ENCODE data around the gene DNAJC1. TPM values are rescaled to one million over a fixed set of nuclear protein-coding genes. Genes with fewer than 3 reads are reported as not detected.

The DNAJC1 gene
- total and polyA plus RNA-seq, 2 of the 8 experiments (the other 6 are each of a cell fraction or from before 2014, with no cell fraction given) = 6.8 to 14.8 TPM

- H2BK15ac ChIP-seq (ENCODE audit: low read length) = no peak overlapping the region
- no peak overlapping the region for H3K18ac ChIP-seq (ENCODE audit: extremely low read depth, low read length)
- H2BK5ac ChIP-seq (ENCODE audit: low read depth, low read length) = no peak overlapping the region
- FAIRE-seq (no peak), DNase-seq (ENCODE audit: low read depth in 1 of 2, low spot score in 2 of 2) (no peak)
- H3K4me1 ChIP-seq (replicated peaks in 1 of 4; ENCODE audit: control insufficient read depth in 3 of 4, insufficient read depth in 4 of 4, low read length in 3 of 4) = peaks cover 3 to 10% (median 8%) of the 10 kb centered on the region in 4 experiments; a peak in 5 of 7 replicates
- 97% methylated on average over 3 of the region's 3 CpGs; no CpG with 5 or more reads in 1 of the 2 experiments for WGBS, 2 experiments (ENCODE audit: extremely low coverage in 1 of 2, insufficient coverage in 1 of 2, insufficient read length in 1 of 2, insufficient replicate concordance in 2 of 2, low coverage in 1 of 2, low lambda C conversion rate in 2 of 2, missing lambda C conversion rate in 1 of 2)
- no peak overlapping the region for H4K91ac ChIP-seq (replicated peaks; ENCODE audit: insufficient read length, low read length)
- no peak overlapping the region for H4K5ac ChIP-seq (ENCODE audit: insufficient read length, low read depth, low read length)
- 0 out of 4 replicates have a peak, but pooled peaks cover 0 to 6% of the 10 kb centered on the region in 2 experiments for H3K79me2 ChIP-seq (ENCODE audit: control insufficient read depth in 1 of 2, insufficient read depth in 2 of 2, low read length in 2 of 2)
- ChIA-PET POLR2A (ENCODE audit: partially characterized antibody) (no interaction called here), CTCF (ENCODE audit: partially characterized antibody) (no interaction called here)
- no peak overlapping the region for H2BK120ac ChIP-seq (replicated peaks; ENCODE audit: low read depth, low read length)
- H3K23ac ChIP-seq (ENCODE audit: insufficient read length) = no peak overlapping the region
- H3K23me2 ChIP-seq (ENCODE audit: low read depth, low read length) = no peaks in the 10 kb centered on the region
- H3K79me1 ChIP-seq (ENCODE audit: low read depth, low read length) = 0 out of 2 replicates have a peak, but pooled peaks cover under 1% of the 10 kb centered on the region
- H3K4ac ChIP-seq (replicated peaks; ENCODE audit: insufficient read length, low read depth, low read length) = no peak overlapping the region
- H3K4me3 ChIP-seq (ENCODE audit: extremely low read depth in 1 of 4, insufficient read depth in 2 of 4, low read depth in 3 of 4, low read length in 4 of 4) = no peak overlapping the region
- no peak overlapping the region for H2BK12ac ChIP-seq (ENCODE audit: low read depth, low read length)
- no peak overlapping the region for H3K14ac ChIP-seq (ENCODE audit: insufficient read length)
- H3K56ac ChIP-seq (replicated peaks; ENCODE audit: insufficient read length, low read depth, low read length) = no peak overlapping the region
- no peak overlapping the region for H2BK20ac ChIP-seq (ENCODE audit: low read length)
- no peaks in the 10 kb centered on the region for H3K27me3 ChIP-seq (replicated peaks in 1 of 4; ENCODE audit: control insufficient read depth in 3 of 4, extremely low read depth in 1 of 4, insufficient read depth in 3 of 4, low read length in 3 of 4)
- H4K20me1 ChIP-seq (replicated peaks in 1 of 2; ENCODE audit: control insufficient read depth in 1 of 2, insufficient read depth in 2 of 2, low read length in 2 of 2) = no peaks in the 10 kb centered on the region
- H3K4me2 ChIP-seq (ENCODE audit: insufficient read depth in 1 of 2, low read depth in 2 of 2, low read length in 2 of 2) = no peak overlapping the region
- peaks cover 0 to 32% (median 2%) of the 10 kb centered on the region in 4 experiments; a peak in 2 of 8 replicates for H3K36me3 ChIP-seq (ENCODE audit: control insufficient read depth in 2 of 4, insufficient read depth in 4 of 4, low read length in 3 of 4)
- H4K8ac ChIP-seq (ENCODE audit: extremely low read depth, insufficient read depth, low read length) = no peak overlapping the region
- no peak overlapping the region for H2AFZ ChIP-seq (ENCODE audit: low read length)
- H3K27ac ChIP-seq (ENCODE audit: low read depth, low read length) = no peak overlapping the region
- no peak overlapping the region for H3K9ac ChIP-seq (replicated peaks in 1 of 4; ENCODE audit: extremely low read depth in 1 of 4, low read depth in 3 of 4, low read length in 3 of 4)
- no peaks in the 10 kb centered on the region for H3K9me3 ChIP-seq (ENCODE audit: insufficient read depth in 2 of 2, low read depth in 1 of 2, low read length in 1 of 2)
- H2AK5ac ChIP-seq (ENCODE audit: low read depth, low read length) = no peak overlapping the region
- TF ChIP-seq EZH2 (IDR thresholded peaks at IDR 0.05; ENCODE audit: low read depth, low read length, severe bottlenecking) = no peak
- TF ChIP-seq SIX5 (IDR thresholded peaks at IDR 0.05; ENCODE audit: low read depth, low read length) = no peak
- TF ChIP-seq SRF (IDR thresholded peaks at IDR 0.05; ENCODE audit: low read depth, low read length) = no peak
- TF ChIP-seq SP4 (IDR thresholded peaks at IDR 0.05; ENCODE audit: low read length) = no peak
- TF ChIP-seq KDM1A (IDR thresholded peaks at IDR 0.05; ENCODE audit: borderline replicate concordance, low read length) = no peak
- TF ChIP-seq CHD2 (IDR thresholded peaks at IDR 0.05; ENCODE audit: low read length) = no peak
- no peak for TF ChIP-seq RFX5 (IDR thresholded peaks at IDR 0.05; ENCODE audit: borderline replicate concordance, low read depth, low read length)
- TF ChIP-seq RBBP5 (IDR thresholded peaks at IDR 0.05; ENCODE audit: borderline replicate concordance, low read depth, low read length) = no peak
- TF ChIP-seq SIN3A (conservative IDR thresholded peaks at IDR 0.05 in 1 of 2, IDR thresholded peaks at IDR 0.05 in 1 of 2; ENCODE audit: low read depth in 1 of 2, low read length in 2 of 2) = no peak
- TF ChIP-seq POU5F1 (IDR thresholded peaks at IDR 0.05; ENCODE audit: low read depth, low read length) = no peak
- no peak for TF ChIP-seq EGR1 (IDR thresholded peaks at IDR 0.05; ENCODE audit: borderline replicate concordance, low read depth, low read length)
- TF ChIP-seq EP300 (IDR thresholded peaks at IDR 0.05; ENCODE audit: borderline replicate concordance in 1 of 2, low read depth in 2 of 2, low read length in 2 of 2) = no peak
- TF ChIP-seq, protein P1, sequence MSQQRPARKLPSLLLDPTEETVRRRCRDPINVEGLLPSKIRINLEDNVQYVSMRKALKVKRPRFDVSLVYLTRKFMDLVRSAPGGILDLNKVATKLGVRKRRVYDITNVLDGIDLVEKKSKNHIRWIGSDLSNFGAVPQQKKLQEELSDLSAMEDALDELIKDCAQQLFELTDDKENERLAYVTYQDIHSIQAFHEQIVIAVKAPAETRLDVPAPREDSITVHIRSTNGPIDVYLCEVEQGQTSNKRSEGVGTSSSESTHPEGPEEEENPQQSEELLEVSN (IDR thresholded peaks at IDR 0.05) = no peak
- no peak for TF ChIP-seq POLR2A (IDR thresholded peaks at IDR 0.05; ENCODE audit: control extremely low read depth in 1 of 2, low read depth in 2 of 2, low read length in 2 of 2)
These were observed 274.9 kb downstream of the DNAJC1 start for GRCh38 chr10:21728618-21729017.
